ENCODE data around the gene NLN.

- TF ChIP-seq POLR2A (IDR thresholded peaks at IDR 0.05) (no peak), POLR2AphosphoS5 (IDR thresholded peaks at IDR 0.05) (no peak), CTCF (IDR thresholded peaks at IDR 0.05) (no peak), EP300 (IDR thresholded peaks at IDR 0.05; ENCODE audit: low read depth) (no peak)
These were observed 80.1 kb downstream of the NLN start for GRCh38 chr5:65802080-65802479.
